HepG2 (cell line): ENCODE data around the gene FAM229A. TPM values are rescaled to one million over a fixed set of nuclear protein-coding genes. Genes with fewer than 3 reads are reported as not detected.

Experiments
- ATAC-seq: fragments of 200-7000 bp; cut with Tn5 transposase; 3 replicates; pipeline ENCODE4 v1.9.1; 2020; ENCODE audit warnings: mild to moderate bottlenecking, moderate library complexity
- BruUV-seq: library from RNA; stranded (reverse); fragments of 400-500 nt; replicated peaks from 2 replicates; lab custom pipeline; 2021; lab: Mats Ljungman, UMichigan
- CTCF ChIA-PET: fragments of 300-600 bp; formaldehyde crosslinking; extraction: SDS; loops from one replicate; lab custom pipeline; 2021; ENCODE audit warnings: low total read pairs, inconsistent platforms, low intra/inter-chr PET ratio; lab: Yijun Ruan, JAX
- POLR2A ChIA-PET: fragments of 350-600 bp; sonication (Branson Sonifier 250); formaldehyde crosslinking; loops from one replicate; lab custom pipeline; 2020; ENCODE audit warnings: antibody characterized with exemption, inconsistent platforms; lab: Yijun Ruan, JAX
- DNase-seq: peaks from one replicate; pipeline ENCODE4 v3.0.0-alpha.2; 2015; ENCODE audit warnings: low spot score
- FAIRE-seq: peaks from 3 replicates; lab custom pipeline; 2011; peaks lifted over from hg19 to GRCh38; lab: Jason Lieb, UNC
- H2AFZ ChIP-seq: one replicate; pipeline ENCODE4 v1.6.1; 2011; ENCODE audit warnings: low read length, inconsistent platforms
- H3K27ac ChIP-seq: fragments of 300-600 bp; 3 replicates; pipeline ENCODE4 v1.8.0; 2011; ENCODE audit warnings: mixed run types, mild to moderate bottlenecking, mixed read lengths, low read length, inconsistent platforms; ENCODE audit not compliant: insufficient read depth; ENCODE audit errors: extremely low read length
- H3K27me3 ChIP-seq, 2 experiments: fragments of 200-600 bp in 1 of 2; 2 replicates in 1 of 2; 3 replicates in 1 of 2; pipeline versions ENCODE4 v1.6.0 to v1.8.0; 2011; ENCODE audit warnings: low read length in 2 of 2, mild to moderate bottlenecking in 2 of 2, moderate library complexity in 2 of 2, inconsistent platforms in 1 of 2; ENCODE audit not compliant: insufficient read depth in 2 of 2, control insufficient read depth in 1 of 2
- H3K36me3 ChIP-seq, 2 experiments: fragments of 200-600 bp in 1 of 2; replicated peaks in 1 of 2; 2 replicates in 1 of 2; 3 replicates in 1 of 2; pipeline versions ENCODE4 v1.5.1 to v1.8.0; 2011; ENCODE audit warnings: low read length in 2 of 2, inconsistent platforms in 1 of 2; ENCODE audit not compliant: insufficient read depth in 2 of 2, control insufficient read depth in 1 of 2
- H3K4me1 ChIP-seq: 2 replicates; pipeline ENCODE4 v1.5.1; 2012; ENCODE audit warnings: low read length, inconsistent platforms; ENCODE audit not compliant: insufficient read depth
- H3K4me2 ChIP-seq: 2 replicates; pipeline ENCODE4 v1.6.0; 2011; ENCODE audit warnings: low read depth, low read length, inconsistent platforms
- H3K4me3 ChIP-seq, 3 experiments: fragments of 200-600 bp in 1 of 3; sonication (generic), shearing (Covaris generic) in 1 of 3; replicated peaks in 1 of 3; 2 replicates each; pipeline ENCODE4 v1.5.1; 2011 to 2016; ENCODE audit warnings: low read length in 3 of 3, inconsistent platforms in 2 of 3, low read depth in 2 of 3, mild to moderate bottlenecking in 2 of 3, control low read depth in 1 of 3, mixed read lengths in 1 of 3; ENCODE audit not compliant: insufficient read depth in 1 of 3
- H3K79me2 ChIP-seq: one replicate; pipeline ENCODE4 v1.6.1; 2011; ENCODE audit warnings: low read length, inconsistent platforms; ENCODE audit not compliant: insufficient read depth
- H3K9ac ChIP-seq: 2 replicates; pipeline ENCODE4 v1.6.0; 2011; ENCODE audit warnings: mild to moderate bottlenecking, low read depth, low read length, inconsistent platforms; ENCODE audit not compliant: insufficient read depth
- H3K9me3 ChIP-seq: 2 replicates; pipeline ENCODE4 v1.5.1; 2012; ENCODE audit warnings: mild to moderate bottlenecking, low read length
- H4K20me1 ChIP-seq: 2 replicates; pipeline ENCODE4 v1.6.0; 2011; ENCODE audit warnings: inconsistent platforms, mild to moderate bottlenecking, low read length, moderate library complexity; ENCODE audit not compliant: insufficient read depth
- PCBP2 ChIP-seq: fragments of 200-400 bp; formaldehyde crosslinking; optimal IDR thresholded peaks from 2 replicates; pipeline ENCODE3; 2018; ENCODE audit warnings: low read length, low read depth; ENCODE audit not compliant: poor library complexity, severe bottlenecking
- RAD51 ChIP-seq: fragments of 450-650 bp; IDR thresholded peaks from 2 replicates; pipeline ENCODE4 v1.6.1; 2016; ENCODE audit warnings: borderline replicate concordance
- SAP130 ChIP-seq: IDR thresholded peaks from 2 replicates; pipeline ENCODE4 v1.6.1; 2016; ENCODE audit warnings: low read depth
- SYNCRIP ChIP-seq: fragments of 200-400 bp; formaldehyde crosslinking; IDR thresholded peaks from 2 replicates; pipeline ENCODE4 v1.6.1; 2018; ENCODE audit warnings: mild to moderate bottlenecking, low read depth, low read length; ENCODE audit not compliant: insufficient read depth
- whole genome bisulfite sequencing: methylation state at CpG from one replicate; pipeline ENCODE4 v1.1.6; 2017; ENCODE audit warnings: low lambda C conversion rate; 5-methylcytosine and 5-hydroxymethylcytosine counted together
- in situ Hi-C: cut with HindIII; loops from 2 replicates; pipeline ENCODE4 v1.10.0; 2017; ENCODE audit warnings: low pct_unique_long_range_greater_than_20kb; ENCODE audit not compliant: extremely low pct_ligation_motif_present
- intact Hi-C: fragments of 100-400 bp; cut with micrococcal nuclease; formaldehyde crosslinking; loops from one replicate; pipeline ENCODE4 v1.10.0; 2022; ENCODE audit not compliant: unreplicated experiment
- polyA plus RNA-seq, 8 experiments: library from polyadenylated mRNA; depleted of rRNA in 3 of 8; stranded (reverse) in 7 of 8; unstranded in 1 of 8; fragments of >200 nt; fragmentation: Illumina TruSeq in 4 of 8; extraction: Trizol in 4 of 8; gene quantifications; 2 replicates each; pipeline versions ENCODE4 v1.2.1 to v1.2.3, GENCODE V29; 2011 to 2016; ENCODE audit warnings: low read depth in 4 of 8, missing spikeins in 1 of 8, mixed read lengths in 1 of 8; ENCODE audit not compliant: insufficient read depth in 1 of 8
- total RNA-seq, 5 experiments: library from RNA; depleted of rRNA; stranded (reverse); fragments of >200 nt; fragmentation: Illumina TruSeq; extraction: Trizol; gene quantifications; 2 replicates each; pipeline ENCODE4 v1.2.3, GENCODE V29; 2016; ENCODE audit warnings: low read depth in 1 of 5
- TF ChIP-seq, protein P1 (sequence below): sonication (generic); formaldehyde crosslinking; IDR thresholded peaks from 2 replicates; pipeline ENCODE4 v1.5.0; 2020; ENCODE audit warnings: missing genetic modification reagents, mild to moderate bottlenecking, borderline replicate concordance
- TF ChIP-seq, protein P2 (sequence below): sonication (generic); formaldehyde crosslinking; IDR thresholded peaks from 2 replicates; pipeline ENCODE4 v1.4.0; 2020; ENCODE audit warnings: missing genetic modification reagents, low read depth, mild to moderate bottlenecking, borderline replicate concordance
- TF ChIP-seq, protein P3 (sequence below): sonication (generic); formaldehyde crosslinking; conservative IDR thresholded peaks from 2 replicates; pipeline ENCODE4 v1.8.0; 2022; ENCODE audit warnings: mild to moderate bottlenecking, moderate library complexity, missing genetic modification reagents
- TF ChIP-seq, protein P4 (sequence below): sonication (generic); formaldehyde crosslinking; IDR thresholded peaks from 2 replicates; pipeline ENCODE4 v1.5.0; 2020; ENCODE audit warnings: missing genetic modification reagents

FAM229A gene
- total and polyA plus RNA-seq, 2 of the 13 experiments (the other 11 are each of a cell fraction or from before 2014, with no cell fraction given): 3.2 to 17.6 TPM

DNA sequence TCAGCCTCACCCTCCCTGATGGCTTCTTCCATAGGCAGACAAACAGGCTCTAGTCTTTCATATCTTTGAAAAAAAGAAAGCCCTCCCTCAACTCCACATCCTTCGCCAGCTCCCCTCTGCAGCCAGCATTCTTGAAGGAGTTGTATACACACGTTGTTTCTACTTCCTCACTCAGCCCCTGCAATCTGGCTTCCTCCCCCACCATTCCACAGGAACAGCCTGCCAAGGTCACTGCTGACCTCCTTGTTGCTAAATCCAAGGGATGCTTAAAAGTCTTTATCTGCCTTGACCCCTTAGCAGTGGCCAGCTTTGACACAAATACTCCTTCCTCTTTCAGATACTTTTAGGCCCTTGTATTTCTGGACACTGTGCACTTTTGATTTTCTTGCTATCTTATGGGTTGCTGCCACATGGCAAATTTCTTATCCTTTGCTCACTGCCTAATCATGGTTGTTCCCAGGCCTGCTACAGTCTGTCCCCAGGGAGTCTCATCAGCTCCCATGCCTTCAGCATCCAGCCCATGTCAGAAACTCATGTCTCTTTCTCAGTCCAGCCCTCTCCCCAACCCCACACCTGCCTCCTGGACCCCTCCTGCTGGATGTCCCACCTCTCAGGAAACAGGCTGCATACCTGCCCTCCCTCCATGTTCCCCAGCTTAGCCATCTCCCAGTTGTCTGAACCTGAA, 8.3 kb downstream of the FAM229A start:
- ChIA-PET CTCF (no interaction called here), POLR2A (interaction anchor here (1.0 to 10.1 kb wide), 5 partner anchors 9 to 41 kb away, joined by 3 to 222 read pairs (median 17); partner anchors contain the start of genes BSDC1 and MARCKSL1)
- WGBS: 70% methylated on average over 2 of the region's 2 CpGs
- H4K20me1 ChIP-seq: no peaks in the 10 kb centered on the region
- H3K4me3 ChIP-seq: no peak overlapping the region
- no peak for DNase-seq
- H3K4me1 ChIP-seq: peaks cover 63% of the 10 kb centered on the region
- no peak overlapping the region for H3K9ac ChIP-seq
- intact Hi-C loops (no loop called here), in situ Hi-C loops (no loop called here)
- ATAC-seq: no peak
- H3K27ac ChIP-seq: no peak overlapping the region
- no peak for FAIRE-seq
- BruUV-seq: no TSS peak
- no peak overlapping the region for H2AFZ ChIP-seq
- no peaks in the 10 kb centered on the region for H3K79me2 ChIP-seq
- H3K4me2 ChIP-seq: no peak overlapping the region
- H3K27me3 ChIP-seq: no peaks in the 10 kb centered on the region
- H3K9me3 ChIP-seq: no peaks in the 10 kb centered on the region
- no peaks in the 10 kb centered on the region for H3K36me3 ChIP-seq
- TF ChIP-seq SYNCRIP: no peak
- TF ChIP-seq, protein P1, sequence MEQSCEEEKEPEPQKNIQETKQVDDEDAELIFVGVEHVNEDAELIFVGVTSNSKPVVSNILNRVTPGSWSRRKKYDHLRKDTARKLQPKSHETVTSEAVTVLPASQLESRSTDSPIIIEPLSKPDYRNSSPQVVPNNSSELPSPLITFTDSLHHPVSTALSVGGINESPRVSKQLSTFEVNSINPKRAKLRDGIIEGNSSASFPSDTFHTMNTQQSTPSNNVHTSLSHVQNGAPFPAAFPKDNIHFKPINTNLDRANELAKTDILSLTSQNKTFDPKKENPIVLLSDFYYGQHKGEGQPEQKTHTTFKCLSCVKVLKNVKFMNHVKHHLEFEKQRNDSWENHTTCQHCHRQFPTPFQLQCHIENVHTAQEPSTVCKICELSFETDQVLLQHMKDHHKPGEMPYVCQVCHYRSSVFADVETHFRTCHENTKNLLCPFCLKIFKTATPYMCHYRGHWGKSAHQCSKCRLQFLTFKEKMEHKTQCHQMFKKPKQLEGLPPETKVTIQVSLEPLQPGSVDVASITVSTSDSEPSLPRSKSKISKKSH (CRISPR knock-in tag): no peak
- TF ChIP-seq, protein P2, sequence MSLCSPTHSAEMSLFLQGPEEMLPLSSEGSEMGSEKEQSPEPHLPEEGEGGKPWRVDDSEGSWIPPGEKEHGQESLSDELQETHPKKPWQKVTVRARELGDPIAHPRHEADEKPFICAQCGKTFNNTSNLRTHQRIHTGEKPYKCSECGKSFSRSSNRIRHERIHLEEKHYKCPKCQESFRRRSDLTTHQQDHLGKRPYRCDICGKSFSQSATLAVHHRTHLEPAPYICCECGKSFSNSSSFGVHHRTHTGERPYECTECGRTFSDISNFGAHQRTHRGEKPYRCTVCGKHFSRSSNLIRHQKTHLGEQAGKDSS (CRISPR knock-in tag): no peak
- TF ChIP-seq, protein P3, sequence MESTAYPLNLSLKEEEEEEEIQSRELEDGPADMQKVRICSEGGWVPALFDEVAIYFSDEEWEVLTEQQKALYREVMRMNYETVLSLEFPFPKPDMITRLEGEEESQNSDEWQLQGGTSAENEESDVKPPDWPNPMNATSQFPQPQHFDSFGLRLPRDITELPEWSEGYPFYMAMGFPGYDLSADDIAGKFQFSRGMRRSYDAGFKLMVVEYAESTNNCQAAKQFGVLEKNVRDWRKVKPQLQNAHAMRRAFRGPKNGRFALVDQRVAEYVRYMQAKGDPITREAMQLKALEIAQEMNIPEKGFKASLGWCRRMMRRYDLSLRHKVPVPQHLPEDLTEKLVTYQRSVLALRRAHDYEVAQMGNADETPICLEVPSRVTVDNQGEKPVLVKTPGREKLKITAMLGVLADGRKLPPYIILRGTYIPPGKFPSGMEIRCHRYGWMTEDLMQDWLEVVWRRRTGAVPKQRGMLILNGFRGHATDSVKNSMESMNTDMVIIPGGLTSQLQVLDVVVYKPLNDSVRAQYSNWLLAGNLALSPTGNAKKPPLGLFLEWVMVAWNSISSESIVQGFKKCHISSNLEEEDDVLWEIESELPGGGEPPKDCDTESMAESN (CRISPR knock-in tag): no peak
- no peak for TF ChIP-seq SAP130
- no peak for TF ChIP-seq PCBP2
- TF ChIP-seq RAD51: no peak
- TF ChIP-seq, protein P4, sequence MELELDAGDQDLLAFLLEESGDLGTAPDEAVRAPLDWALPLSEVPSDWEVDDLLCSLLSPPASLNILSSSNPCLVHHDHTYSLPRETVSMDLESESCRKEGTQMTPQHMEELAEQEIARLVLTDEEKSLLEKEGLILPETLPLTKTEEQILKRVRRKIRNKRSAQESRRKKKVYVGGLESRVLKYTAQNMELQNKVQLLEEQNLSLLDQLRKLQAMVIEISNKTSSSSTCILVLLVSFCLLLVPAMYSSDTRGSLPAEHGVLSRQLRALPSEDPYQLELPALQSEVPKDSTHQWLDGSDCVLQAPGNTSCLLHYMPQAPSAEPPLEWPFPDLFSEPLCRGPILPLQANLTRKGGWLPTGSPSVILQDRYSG (CRISPR knock-in tag): no peak
